GM23338 (cell line): ENCODE data around the gene ELFN1. TPM values are rescaled to one million over a fixed set of nuclear protein-coding genes. Genes with fewer than 3 reads are reported as not detected.

Source experiments
- ATAC-seq: fragments of 200-7000 bp; cut with Tn5 transposase; 3 replicates; pipeline ENCODE4 v1.9.1; 2020
- DNase-seq: peaks from one replicate; pipeline ENCODE4 v3.0.0-alpha.2; 2015; ENCODE audit warnings: low spot score
- H2AFZ ChIP-seq: fragments of 200-600 bp; sonication (generic); 2 replicates; pipeline ENCODE4 v1.8.0; 2016; ENCODE audit warnings: antibody characterized with exemption, mild to moderate bottlenecking, moderate library complexity
- H3F3A ChIP-seq: fragments of 200-600 bp; sonication (generic); replicated peaks from 2 replicates; pipeline ENCODE4 v1.8.0; 2017; ENCODE audit warnings: antibody characterized with exemption, mixed run types, low read depth
- H3K27ac ChIP-seq: fragments of 200-600 bp; sonication (generic); 2 replicates; pipeline ENCODE4 v1.6.1; 2016; ENCODE audit warnings: low read depth
- H3K27me3 ChIP-seq: fragments of 200-600 bp; sonication (generic); 2 replicates; pipeline ENCODE4 v1.8.0; 2016; ENCODE audit warnings: mild to moderate bottlenecking, mixed run types, moderate library complexity; ENCODE audit not compliant: insufficient read depth
- H3K36me3 ChIP-seq: fragments of 200-600 bp; sonication (generic); 2 replicates; pipeline ENCODE4 v1.8.0; 2016; ENCODE audit warnings: mild to moderate bottlenecking; ENCODE audit not compliant: insufficient read depth
- H3K4me1 ChIP-seq: fragments of 200-600 bp; sonication (generic); 2 replicates; pipeline ENCODE4 v1.8.0; 2016; ENCODE audit warnings: mild to moderate bottlenecking, moderate library complexity; ENCODE audit not compliant: insufficient read depth
- H3K4me2 ChIP-seq: fragments of 200-600 bp; sonication (generic); 2 replicates; pipeline ENCODE4 v1.7.1; 2017; ENCODE audit warnings: mixed run types
- H3K4me3 ChIP-seq: fragments of 200-600 bp; sonication (generic); 2 replicates; pipeline ENCODE4 v1.6.1; 2016; ENCODE audit warnings: mixed run types
- H3K79me2 ChIP-seq: fragments of 200-600 bp; sonication (generic); replicated peaks from 2 replicates; pipeline ENCODE4 v1.8.0; 2017; ENCODE audit warnings: mild to moderate bottlenecking; ENCODE audit not compliant: insufficient read depth
- H3K9me2 ChIP-seq: fragments of 200-600 bp; sonication (generic); 2 replicates; pipeline ENCODE4 v1.8.0; 2017; ENCODE audit not compliant: insufficient read depth
- H4K20me1 ChIP-seq: fragments of 200-600 bp; sonication (generic); replicated peaks from 2 replicates; pipeline ENCODE4 v1.8.0; 2017; ENCODE audit warnings: mild to moderate bottlenecking; ENCODE audit not compliant: insufficient read depth
- H3K27ac Mint-ChIP-seq: 2 replicates; pipeline ENCODE4 v1.8.0; 2020; ENCODE audit warnings: inconsistent platforms, mild to moderate bottlenecking, moderate library complexity, mixed read lengths
- H3K27me3 Mint-ChIP-seq: 3 replicates; pipeline ENCODE4 v1.8.0; 2022; ENCODE audit warnings: low read depth, mild to moderate bottlenecking, moderate library complexity, mixed read lengths, inconsistent platforms; ENCODE audit not compliant: insufficient read depth, poor library complexity
- H3K36me3 Mint-ChIP-seq: 3 replicates; pipeline ENCODE4 v1.8.0; 2021; ENCODE audit warnings: low read depth, mild to moderate bottlenecking, inconsistent platforms, moderate library complexity, mixed read lengths
- H3K4me1 Mint-ChIP-seq: 3 replicates; pipeline ENCODE4 v1.8.0; 2020; ENCODE audit warnings: mild to moderate bottlenecking, inconsistent platforms, mixed read lengths
- H3K4me3 Mint-ChIP-seq: 3 replicates; pipeline ENCODE4 v1.8.0; 2021; ENCODE audit warnings: moderate library complexity, mild to moderate bottlenecking, inconsistent platforms, mixed read lengths
- H3K9me3 Mint-ChIP-seq: 3 replicates; pipeline ENCODE4 v1.8.0; 2020; ENCODE audit warnings: moderate library complexity, mild to moderate bottlenecking, inconsistent platforms, mixed read lengths
- CREB1 ChIP-seq: fragments of 250-450 bp; sonication (Bioruptor Pico); IDR thresholded peaks from 2 replicates; pipeline ENCODE4 v1.5.0; 2020; ENCODE audit warnings: low read depth, mild to moderate bottlenecking, moderate library complexity
- CTCF ChIP-seq, 2 experiments: fragments of 200-600 bp in 1 of 2; sonication (generic) in 1 of 2; conservative IDR thresholded peaks; 2 replicates each; pipeline versions ENCODE4 v1.5.1 to v1.6.1; 2016 to 2017; ENCODE audit warnings: antibody characterized with exemption in 2 of 2, low read depth in 2 of 2, mild to moderate bottlenecking in 2 of 2, moderate library complexity in 1 of 2
- ETS1 ChIP-seq: IDR thresholded peaks from 2 replicates; pipeline ENCODE4 v1.6.1; 2016; ENCODE audit warnings: antibody characterized with exemption
- EZH2 ChIP-seq: fragments of 200-600 bp; sonication (generic); IDR thresholded peaks from one replicate; pipeline ENCODE4 v1.8.0; 2017; ENCODE audit warnings: antibody characterized with exemption, mild to moderate bottlenecking, low read depth; ENCODE audit not compliant: unreplicated experiment
- EZH2phosphoT487 ChIP-seq: fragments of 200-600 bp; sonication (generic); IDR thresholded peaks from one replicate; pipeline ENCODE4 v1.8.1; 2018; ENCODE audit warnings: antibody characterized with exemption; ENCODE audit not compliant: unreplicated experiment
- JUNB ChIP-seq: IDR thresholded peaks from one replicate; pipeline ENCODE4 v1.6.1; 2016; ENCODE audit warnings: antibody characterized with exemption; ENCODE audit not compliant: unreplicated experiment
- NANOG ChIP-seq: IDR thresholded peaks from 2 replicates; pipeline ENCODE4 v1.6.1; 2016; ENCODE audit warnings: antibody characterized with exemption, borderline replicate concordance
- POLR2AphosphoS5 ChIP-seq: IDR thresholded peaks from 2 replicates; pipeline ENCODE4 v1.6.1; 2016; ENCODE audit warnings: antibody characterized with exemption, low read depth
- REST ChIP-seq: IDR thresholded peaks from one replicate; pipeline ENCODE4 v1.6.1; 2018; ENCODE audit warnings: antibody characterized with exemption; ENCODE audit not compliant: unreplicated experiment
- STAT1 ChIP-seq: IDR thresholded peaks from one replicate; pipeline ENCODE4 v1.6.1; 2016; ENCODE audit warnings: antibody characterized with exemption; ENCODE audit not compliant: unreplicated experiment
- ZNF114 ChIP-seq: fragments of 250-450 bp; sonication (Bioruptor Pico); IDR thresholded peaks from 2 replicates; pipeline ENCODE4 v1.5.0; 2020; ENCODE audit warnings: mild to moderate bottlenecking, moderate library complexity
- ZNF331 ChIP-seq: fragments of 250-450 bp; sonication (Bioruptor Pico); IDR thresholded peaks from 2 replicates; pipeline ENCODE4 v1.5.0; 2020; ENCODE audit warnings: low read depth, mild to moderate bottlenecking, moderate library complexity
- polyA plus RNA-seq: library from polyadenylated mRNA; unstranded; fragments of >200 nt; fragmentation: Nextera tagmentation; extraction: Ambion mirVana; gene quantifications from 2 replicates; pipeline ENCODE4 v1.2.1, GENCODE V29; 2016
- total RNA-seq: library from RNA; depleted of rRNA; stranded (reverse); fragments of >200 nt; shearing (Covaris generic); gene quantifications from 2 replicates; pipeline ENCODE4 v1.2.3, GENCODE V29; 2014

ELFN1 gene
- total and polyA plus RNA-seq, 2 experiments from 2014 or later = 0.08 to 3.5 TPM

DNA sequence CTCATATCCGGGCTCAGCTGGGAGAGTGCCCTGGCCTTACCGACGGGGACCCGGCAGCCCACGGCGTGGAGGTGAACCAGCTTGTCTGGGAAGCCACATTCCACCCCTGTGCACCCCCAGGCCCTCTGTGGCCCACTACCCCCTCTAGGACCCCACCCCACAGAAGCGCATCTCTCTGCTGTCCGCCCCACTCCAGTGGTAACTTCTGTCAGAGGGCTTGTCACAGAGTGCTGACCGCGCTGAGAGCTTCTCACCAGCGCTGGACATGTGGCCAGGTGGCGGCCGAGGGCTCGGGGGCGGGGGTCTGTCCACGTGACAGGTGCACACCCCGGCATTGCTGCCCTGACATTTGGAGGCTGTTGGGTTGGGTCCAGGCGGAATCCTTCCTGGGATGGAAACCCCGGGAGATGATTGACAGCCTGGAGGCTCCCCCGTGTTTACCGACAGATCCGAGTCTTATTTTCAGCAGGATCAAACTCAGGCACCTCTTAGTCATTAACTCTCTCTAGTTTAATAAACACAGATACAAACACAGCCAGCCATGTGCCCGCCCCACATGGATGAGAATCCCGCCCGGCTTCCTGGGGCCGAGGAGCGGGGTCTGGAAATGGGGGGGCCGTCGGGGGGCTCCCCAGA, 5.1 kb downstream of the ELFN1 start:
- no peak for ATAC-seq
- H3K27ac Mint-ChIP-seq = no peak overlapping the region
- no peaks in the 10 kb centered on the region for H3K9me3 Mint-ChIP-seq

More for the DNA sequence above, 5.1 kb downstream of the ELFN1 start:
- H3K36me3 Mint-ChIP-seq = no peaks in the 10 kb centered on the region
- no peak overlapping the region for H3K4me2 ChIP-seq
- H3K4me1 Mint-ChIP-seq = peaks cover 10% of the 10 kb centered on the region
- no peaks in the 10 kb centered on the region for H3K36me3 ChIP-seq
- H3K27ac ChIP-seq = no peak overlapping the region
- DNase-seq = no peak
- H3K4me3 ChIP-seq = no peak overlapping the region
- no peak overlapping the region for H3K4me3 Mint-ChIP-seq
- peaks cover 3% of the 10 kb centered on the region; the same call in 1 of the 2 replicates for H3K4me1 ChIP-seq
- no peak for TF ChIP-seq EZH2phosphoT487
- no peak for TF ChIP-seq NANOG
- TF ChIP-seq STAT1 = no peak
- no peak for TF ChIP-seq CTCF (conservative IDR thresholded peaks at IDR 0.05; ENCODE audit: low read depth in 2 of 2)
- no peak for TF ChIP-seq EZH2
- TF ChIP-seq ETS1 = no peak
- no peak for TF ChIP-seq REST
- TF ChIP-seq POLR2AphosphoS5 = no peak
- no peak for TF ChIP-seq JUNB
- no peak for TF ChIP-seq ZNF331
- no peak for TF ChIP-seq CREB1
- TF ChIP-seq ZNF114 (CRISPR knock-in tag) = no peak
- no peaks in the 10 kb centered on the region for H3K79me2 ChIP-seq
- peaks cover 36% of the 10 kb centered on the region for H3K27me3 Mint-ChIP-seq
- H2AFZ ChIP-seq = no peak overlapping the region
- no peaks in the 10 kb centered on the region for H4K20me1 ChIP-seq
- H3K9me2 ChIP-seq = no peaks in the 10 kb centered on the region
- no peaks in the 10 kb centered on the region for H3F3A ChIP-seq
- peaks cover 26% of the 10 kb centered on the region for H3K27me3 ChIP-seq
